Spleen (tissue), 11 donors: ENCODE results near the gene IARS2. TPM values are rescaled to one million over a fixed set of nuclear protein-coding genes. Genes with fewer than 3 reads are reported as not detected.
"Not testable (repeated sequence)": the region's sequence is repeated elsewhere in the genome, so short reads cannot be mapped to it uniquely, and the experiment has no call there.

Experiments
- DNase-seq: peaks from one replicate; pipeline ENCODE4 v3.0.0-alpha.2; 2020
- H3K27ac ChIP-seq, 8 donors: fragments of 200-600 bp; sonication (generic) in 7 of 8; 1 replicate in 4 of 8; 2 replicates in 4 of 8; pipeline versions ENCODE4 v1.5.0 to v1.8.0; 2016 to 2021; ENCODE audit warnings: inconsistent platforms in 4 of 8, mild to moderate bottlenecking in 4 of 8, moderate library complexity in 1 of 8
- H3K27me3 ChIP-seq, 7 donors: fragments of 200-600 bp; sonication (generic) in 6 of 7; replicated peaks in 1 of 7; 1 replicate in 4 of 7; 2 replicates in 3 of 7; pipeline versions ENCODE4 v1.5.0 to v1.8.0; 2016 to 2021; ENCODE audit warnings: inconsistent platforms in 3 of 7, mild to moderate bottlenecking in 1 of 7
- H3K36me3 ChIP-seq, 6 donors: fragments of 200-600 bp; sonication (generic) in 5 of 6; 1 replicate in 4 of 6; 2 replicates in 2 of 6; pipeline versions ENCODE4 v1.5.0 to v1.8.0; 2016 to 2021; ENCODE audit warnings: inconsistent platforms in 2 of 6
- H3K4me1 ChIP-seq, 6 donors: fragments of 200-600 bp; sonication (generic) in 5 of 6; 1 replicate in 3 of 6; 2 replicates in 3 of 6; pipeline versions ENCODE4 v1.5.0 to v1.8.0; 2016 to 2021; ENCODE audit warnings: inconsistent platforms in 3 of 6
- H3K4me3 ChIP-seq, 8 donors: fragments of 200-600 bp; sonication (generic) in 7 of 8; 1 replicate in 4 of 8; 2 replicates in 4 of 8; pipeline versions ENCODE4 v1.5.0 to v1.8.0; 2016 to 2021; ENCODE audit warnings: inconsistent platforms in 4 of 8, mild to moderate bottlenecking in 4 of 8, moderate library complexity in 2 of 8
- H3K9me3 ChIP-seq, 8 donors: fragments of 200-600 bp; sonication (generic) in 7 of 8; 1 replicate in 4 of 8; 2 replicates in 4 of 8; pipeline versions ENCODE4 v1.5.0 to v1.8.0; 2016 to 2021; ENCODE audit warnings: inconsistent platforms in 4 of 8
- CTCF ChIP-seq, 11 experiments: fragments of 200-600 bp in 7 of 11; fragments of 450-650 bp in 4 of 11; sonication (generic) in 4 of 11; IDR thresholded peaks in 8 of 11; conservative IDR thresholded peaks in 3 of 11; 1 replicate in 7 of 11; 2 replicates in 4 of 11; pipeline versions ENCODE4 v1.4.0 to v1.8.0; 2016 to 2021; ENCODE audit warnings: antibody characterized with exemption in 11 of 11, inconsistent platforms in 4 of 11, mild to moderate bottlenecking in 1 of 11
- POLR2A ChIP-seq, 3 donors: fragments of 450-650 bp; IDR thresholded peaks; one replicate each; pipeline ENCODE4 v1.5.1; 2017; ENCODE audit warnings: antibody characterized with exemption in 3 of 3, mild to moderate bottlenecking in 1 of 3
- POLR2AphosphoS5 ChIP-seq, 3 donors: sonication (generic); formaldehyde crosslinking; IDR thresholded peaks; one replicate each; pipeline ENCODE4 v1.5.1; 2017; ENCODE audit warnings: antibody characterized with exemption in 3 of 3
- WGBS, 5 donors: extraction: QIAGEN DNeasy Blood & Tissue Kit in 3 of 5; methylation state at CpG; one replicate each; pipeline versions ENCODE4 v1.1.5 to v1.1.7; 2013 to 2018; 5-methylcytosine and 5-hydroxymethylcytosine counted together
- intact Hi-C: fragments of 100-400 bp; cut with DNase I; formaldehyde crosslinking; loops from one replicate; pipeline ENCODE4 v1.15.0; 2023; ENCODE audit warnings: low total_unique reads
- polyA plus RNA-seq, 3 donors: library from polyadenylated mRNA; stranded (reverse); fragments of 200-250 nt; gene quantifications; one replicate each; pipeline ENCODE4 v1.2.1, GENCODE V29; 2013
- total RNA-seq, 7 donors: library from RNA; depleted of rRNA in 3 of 7; stranded (reverse); fragments of >200 nt in 3 of 7; fragmentation: NEBNext Ultra II Directional in 4 of 7; extraction: Animal tissue kit (Norgen Biotek cat#: 25700) in 4 of 7; gene quantifications; one replicate each; pipeline versions ENCODE4 v1.1.0 to v1.2.1, GENCODE V29; 2016 to 2021
- donor health status: healthy with polysubstance abuse.
- donor health status: DM: no; HTN: no; CAD: no; lungs with moderate emphysema.
- donor health status: DM: no; HTN: no; CAD: no.
- donor health status: Bipolar disorder and iron deficiency.
- donor health status: healthy.
- donor health status: DM: no; HTN: no; CAD: no.
- donor health status: DM: yes; HTN: yes; CAD: no.

IARS2 gene
- total and polyA plus RNA-seq, 10 donors: 16.0 to 52.8 (median 41.0) TPM

GRCh38 chr1:220084460-220084859 lies 9.5 kb upstream of the IARS2 start:
- WGBS, 5 donors: 91 to 100% (median 95%) methylated on average over 1 of the region's 1 CpG
- Histone ChIP-seq H3K27me3 (no peaks in the 10 kb centered on the region), H3K36me3 (peaks cover 0 to 36% (median 1%) of the 10 kb centered on the region in 6 donors), H3K4me3 (no peak overlapping the region), H3K4me1 (peaks cover 0 to 42% (median 21%) of the 10 kb centered on the region in 6 donors), H3K9me3 (no peaks in the 10 kb centered on the region), H3K27ac (no peak overlapping the region)
- intact Hi-C loops: no loop called here
- no peak for TF ChIP-seq CTCF (IDR thresholded peaks at IDR 0.05 in 8 of 11, conservative IDR thresholded peaks at IDR 0.05 in 3 of 11)
- no peak for TF ChIP-seq POLR2A (IDR thresholded peaks at IDR 0.05)
- no peak for TF ChIP-seq POLR2AphosphoS5 (IDR thresholded peaks at IDR 0.05)
- DNase-seq: no peak

DNA sequence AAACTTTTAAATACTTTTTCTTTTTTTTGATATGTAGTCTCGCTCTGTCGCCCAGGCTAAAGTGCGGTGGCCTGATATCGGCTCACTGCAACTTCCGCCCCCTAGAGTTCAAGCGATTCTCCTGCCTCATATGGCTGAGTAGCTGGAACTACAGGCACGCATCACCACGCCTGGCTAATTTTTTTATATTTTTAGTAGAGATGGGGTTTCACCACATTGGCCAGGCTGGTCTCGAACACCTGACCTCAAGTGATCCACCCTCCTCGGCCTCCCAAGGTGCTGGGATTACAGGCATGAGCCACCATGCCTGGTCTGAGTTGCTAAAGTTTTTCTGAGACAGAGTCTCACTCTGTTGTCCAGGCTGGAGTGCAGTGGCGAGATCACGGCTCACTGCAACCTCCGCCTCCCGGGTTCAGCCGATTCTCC lies 7.7 kb upstream of the IARS2 start:
- intact Hi-C loops: not testable (repeated sequence)

DNA sequence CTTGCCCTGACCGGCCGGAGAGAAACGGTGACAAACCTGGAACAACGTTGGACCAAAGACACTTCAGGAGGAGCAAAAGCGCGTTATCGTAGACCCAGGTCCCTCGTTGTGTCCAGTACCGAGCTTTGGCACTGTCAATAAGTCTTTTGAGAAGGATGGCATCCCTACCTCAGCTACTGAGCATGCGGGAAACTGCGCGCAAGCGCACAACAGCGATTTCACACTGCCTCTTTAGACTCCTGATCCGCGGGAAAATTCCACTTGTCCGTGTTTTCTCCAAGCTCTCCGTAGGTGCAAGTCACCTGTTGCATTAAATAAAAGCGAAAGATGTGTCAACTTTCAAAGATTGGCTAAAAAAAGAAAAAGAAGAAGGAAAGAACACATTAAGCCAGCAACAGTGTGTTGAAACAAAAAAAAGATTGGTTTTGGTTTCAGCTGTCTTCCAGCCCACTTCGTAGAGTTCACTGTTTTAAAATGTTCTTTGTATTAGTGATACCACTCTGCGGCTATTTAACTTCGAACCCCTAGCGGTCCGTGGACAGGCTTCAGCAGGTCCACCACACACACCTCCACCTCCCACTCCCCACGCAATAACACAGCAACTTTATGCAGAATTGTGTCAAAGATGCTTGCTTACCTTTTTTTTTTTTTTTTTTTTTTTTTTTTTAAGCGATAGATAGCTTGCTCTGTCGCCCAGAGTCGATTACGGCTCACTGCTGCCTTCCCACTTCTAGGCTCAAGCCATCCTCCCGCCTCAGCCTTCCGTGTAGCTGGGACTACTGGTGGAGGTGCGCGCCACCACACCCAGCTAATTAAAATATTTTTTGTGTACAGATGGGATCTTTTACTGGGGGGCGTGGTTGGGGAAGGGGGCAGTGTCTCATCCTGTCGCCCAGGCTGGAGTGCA lies 4.0 kb upstream of the IARS2 start, which contains the start of gene BPNT1:
Gene BPNT1 (minus strand): TSS at position 139 of the 907 bp plus-strand sequence. CDS start 9,942 bp downstream, outside the sequence.
- intact Hi-C loops: loop anchor here (10.0 kb wide), 1 partner anchor 45 kb away; the partner anchor contains the start of gene EPRS1
- DNase-seq: peak; percentile 96
- Histone ChIP-seq H3K4me1 (peaks cover 3 to 65% (median 37%) of the 10 kb centered on the region in 6 donors), H3K4me3 (peak within 1 kb of the TSS; percentile 43 to 86 (median 60)), H3K9me3 (no peaks in the 10 kb centered on the region), H3K27me3 (no peaks in the 10 kb centered on the region), H3K36me3 (no peaks in the 10 kb centered on the region), H3K27ac (peak within 1 kb of the TSS; percentile 76 to 89 (median 86))
- 3 to 5% (median 4%) methylated on average over 34 to 35 of the region's 35 CpGs for WGBS, 5 donors
- TF ChIP-seq POLR2A (IDR thresholded peaks at IDR 0.05) (peak in 2 of 3 donors; percentile 44 to 52), POLR2AphosphoS5 (IDR thresholded peaks at IDR 0.05) (peak in 2 of 3 donors; percentile 75 to 87), CTCF (IDR thresholded peaks at IDR 0.05 in 8 of 11, conservative IDR thresholded peaks at IDR 0.05 in 3 of 11) (peak in 1 of 11 experiments; percentile 16)

More for the DNA sequence above, 7.7 kb upstream of the IARS2 start:
- TF ChIP-seq CTCF (IDR thresholded peaks at IDR 0.05 in 8 of 11, conservative IDR thresholded peaks at IDR 0.05 in 3 of 11): peak in 6 of 11 experiments; percentile 15 to 50 (median 39)
- H3K4me3 ChIP-seq, H3K27me3 ChIP-seq, H3K27ac ChIP-seq, H3K9me3 ChIP-seq, DNase-seq: not testable (repeated sequence)
- WGBS, 5 donors: 79 to 89% (median 83%) methylated on average over 15 of the region's 15 CpGs
- peaks cover 0 to 22% (median 0%) of the 10 kb centered on the region in 6 donors for H3K36me3 ChIP-seq
- H3K4me1 ChIP-seq: peaks cover 0 to 50% (median 25%) of the 10 kb centered on the region in 6 donors

- peaks cover 0 to 18% (median 4%) of the 10 kb centered on the region in 6 donors for H3K36me3 ChIP-seq
- TF ChIP-seq POLR2AphosphoS5 (IDR thresholded peaks at IDR 0.05) (no peak), CTCF (IDR thresholded peaks at IDR 0.05 in 8 of 11, conservative IDR thresholded peaks at IDR 0.05 in 3 of 11) (no peak), POLR2A (IDR thresholded peaks at IDR 0.05) (no peak)
- no peaks in the 10 kb centered on the region for H3K9me3 ChIP-seq
- H3K27me3 ChIP-seq: no peaks in the 10 kb centered on the region
- 92 to 98% (median 97%) methylated on average over 1 of the region's 1 CpG for WGBS, 5 donors
- no peak overlapping the region for H3K27ac ChIP-seq
- H3K4me1 ChIP-seq: peaks cover 10 to 64% (median 43%) of the 10 kb centered on the region in 6 donors
- H3K4me3 ChIP-seq: no peak overlapping the region
- intact Hi-C loops: loop anchor here (10.0 kb wide), 1 partner anchor 48 kb away; the partner anchor contains the start of gene EPRS1
- DNase-seq: no peak
Observed at GRCh38 chr1:220092694-220093093, 1.2 kb upstream of the IARS2 start.
